ENCODE data around the gene MGAT4D. TPM values are rescaled to one million over a fixed set of nuclear protein-coding genes. Genes with fewer than 3 reads are reported as not detected.
"Not testable (repeated sequence)": the region's sequence is repeated elsewhere in the genome, so short reads cannot be mapped to it uniquely, and the experiment has no call there.

The MGAT4D gene
- polyA plus RNA-seq, 1 donor (not counting 4 experiments of a cell fraction or from before 2014, with no cell fraction given): not detected

DNA sequence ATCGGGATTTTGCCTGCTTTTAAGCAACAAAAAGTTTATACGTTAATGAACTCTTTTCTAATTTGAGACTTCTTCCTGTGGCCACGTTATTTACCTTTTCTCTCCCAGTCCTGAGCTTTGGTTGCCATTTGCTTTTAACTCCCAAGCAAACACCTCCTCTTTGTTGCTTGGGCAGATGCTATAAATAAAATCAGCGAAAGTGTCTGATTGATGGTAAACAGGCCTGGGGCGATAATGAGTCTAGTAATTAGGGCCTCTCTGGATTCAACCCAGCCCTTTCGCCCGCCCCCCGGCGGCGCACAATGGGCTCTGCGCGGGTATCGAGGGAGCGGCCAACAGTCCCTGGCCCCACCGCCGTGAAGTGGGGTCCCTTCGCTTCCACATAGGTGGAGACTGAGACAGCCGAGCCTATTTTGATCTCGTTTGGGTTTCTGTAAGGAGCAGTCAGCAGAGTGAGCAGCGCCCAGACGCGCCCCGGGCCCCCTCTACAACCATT, 71.4 kb downstream of the MGAT4D start:
- Histone ChIP-seq H3K4me3 (ENCODE audit: control insufficient read depth in 2 of 3, extremely low read depth in 1 of 3, insufficient read depth in 2 of 3, low read depth in 1 of 3, low read length in 3 of 3) (peak overlapping the region in 1 of 3 experiments; percentile 69), H3K9me3 (ENCODE audit: control insufficient read depth, low read depth, low read length) (no peaks in the 10 kb centered on the region), H3K4me1 (ENCODE audit: control insufficient read depth, extremely low read depth, insufficient read depth, low read length) (no peaks in the 10 kb centered on the region), H3K36me3 (ENCODE audit: control insufficient read depth in 2 of 2, extremely low read depth in 1 of 2, insufficient read depth in 2 of 2, low read length in 2 of 2) (no peaks in the 10 kb centered on the region), H3K9me1 (ENCODE audit: control insufficient read depth, extremely low read depth, insufficient read depth, low read length) (no peaks in the 10 kb centered on the region), H3K27me3 (ENCODE audit: control insufficient read depth, extremely low read depth, insufficient read depth, low read length) (peaks cover 18% of the 10 kb centered on the region), H4K20me1 (ENCODE audit: control insufficient read depth, extremely low read depth, insufficient read depth, low read length) (no peaks in the 10 kb centered on the region), H3K9ac (ENCODE audit: control insufficient read depth, extremely low read depth, insufficient read depth, low read length) (no peak overlapping the region), H3K27ac (ENCODE audit: control insufficient read depth, insufficient read depth, low read length) (no peak overlapping the region), H2AFZ (ENCODE audit: control insufficient read depth, low read length) (no peak overlapping the region), H3K4me2 (ENCODE audit: control insufficient read depth, extremely low read depth, insufficient read depth, low read depth, low read length) (peak overlapping the region; percentile 87), H3K79me2 (ENCODE audit: control insufficient read depth, insufficient read depth, low read length) (no peaks in the 10 kb centered on the region)
- no peak for DNase-seq (ENCODE audit: low read depth, low spot score)
- TF ChIP-seq, protein P1, sequence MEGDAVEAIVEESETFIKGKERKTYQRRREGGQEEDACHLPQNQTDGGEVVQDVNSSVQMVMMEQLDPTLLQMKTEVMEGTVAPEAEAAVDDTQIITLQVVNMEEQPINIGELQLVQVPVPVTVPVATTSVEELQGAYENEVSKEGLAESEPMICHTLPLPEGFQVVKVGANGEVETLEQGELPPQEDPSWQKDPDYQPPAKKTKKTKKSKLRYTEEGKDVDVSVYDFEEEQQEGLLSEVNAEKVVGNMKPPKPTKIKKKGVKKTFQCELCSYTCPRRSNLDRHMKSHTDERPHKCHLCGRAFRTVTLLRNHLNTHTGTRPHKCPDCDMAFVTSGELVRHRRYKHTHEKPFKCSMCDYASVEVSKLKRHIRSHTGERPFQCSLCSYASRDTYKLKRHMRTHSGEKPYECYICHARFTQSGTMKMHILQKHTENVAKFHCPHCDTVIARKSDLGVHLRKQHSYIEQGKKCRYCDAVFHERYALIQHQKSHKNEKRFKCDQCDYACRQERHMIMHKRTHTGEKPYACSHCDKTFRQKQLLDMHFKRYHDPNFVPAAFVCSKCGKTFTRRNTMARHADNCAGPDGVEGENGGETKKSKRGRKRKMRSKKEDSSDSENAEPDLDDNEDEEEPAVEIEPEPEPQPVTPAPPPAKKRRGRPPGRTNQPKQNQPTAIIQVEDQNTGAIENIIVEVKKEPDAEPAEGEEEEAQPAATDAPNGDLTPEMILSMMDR (optimal IDR thresholded peaks at IDR 0.05 in 1 of 3, IDR thresholded peaks at IDR 0.05 in 1 of 3, conservative IDR thresholded peaks at IDR 0.05 in 1 of 3; ENCODE audit: extremely low read depth in 1 of 3, insufficient read depth in 2 of 3, low read length in 3 of 3): no peak
- no peak for TF ChIP-seq EZH2 (IDR thresholded peaks at IDR 0.05; ENCODE audit: low read length)
- dilution Hi-C loops (cut with MboI; ENCODE audit: extremely low pct_ligation_motif_present, low sequenced_read_pairs): no loop called here
- no peak for FAIRE-seq

DNA sequence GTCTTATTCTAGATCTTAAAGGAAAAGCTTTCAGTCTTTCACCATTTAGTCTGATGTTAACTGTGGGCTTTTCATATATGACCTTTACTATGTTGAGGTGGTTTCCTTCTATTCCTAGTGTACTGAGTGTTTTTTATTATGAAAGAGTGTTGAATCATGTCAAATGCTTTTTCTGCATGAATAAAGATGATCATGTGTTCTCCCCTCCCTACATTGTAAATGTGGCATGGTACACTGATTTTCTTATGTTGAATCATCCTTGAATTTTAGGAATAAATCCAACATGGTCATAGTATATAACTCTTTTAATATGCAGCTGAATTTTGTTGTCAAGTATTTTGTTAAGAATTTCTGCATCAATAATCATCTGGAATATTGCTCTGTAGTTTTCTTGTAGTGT, 75.0 kb downstream of the MGAT4D start:
- Histone ChIP-seq H3K9me1 (ENCODE audit: control insufficient read depth, extremely low read depth, insufficient read depth, low read length) (no peaks in the 10 kb centered on the region), H3K79me2 (ENCODE audit: control insufficient read depth, insufficient read depth, low read length) (no peaks in the 10 kb centered on the region), H3K4me1 (ENCODE audit: control insufficient read depth, extremely low read depth, insufficient read depth, low read length) (no peaks in the 10 kb centered on the region), H2AFZ (ENCODE audit: control insufficient read depth, low read length) (no peak overlapping the region), H3K27me3 (ENCODE audit: control insufficient read depth, extremely low read depth, insufficient read depth, low read length) (peaks cover 18% of the 10 kb centered on the region), H4K20me1 (ENCODE audit: control insufficient read depth, extremely low read depth, insufficient read depth, low read length) (no peaks in the 10 kb centered on the region), H3K27ac (ENCODE audit: control insufficient read depth, insufficient read depth, low read length) (no peak overlapping the region), H3K4me3 (ENCODE audit: control insufficient read depth in 2 of 3, extremely low read depth in 1 of 3, insufficient read depth in 2 of 3, low read depth in 1 of 3, low read length in 3 of 3) (no peak overlapping the region), H3K36me3 (ENCODE audit: control insufficient read depth in 2 of 2, extremely low read depth in 1 of 2, insufficient read depth in 2 of 2, low read length in 2 of 2) (no peaks in the 10 kb centered on the region), H3K9me3 (ENCODE audit: control insufficient read depth, low read depth, low read length) (no peaks in the 10 kb centered on the region), H3K4me2 (ENCODE audit: control insufficient read depth, extremely low read depth, insufficient read depth, low read depth, low read length) (no peak overlapping the region), H3K9ac (ENCODE audit: control insufficient read depth, extremely low read depth, insufficient read depth, low read length) (no peak overlapping the region)
- TF ChIP-seq, protein P1 (optimal IDR thresholded peaks at IDR 0.05 in 1 of 3, IDR thresholded peaks at IDR 0.05 in 1 of 3, conservative IDR thresholded peaks at IDR 0.05 in 1 of 3; ENCODE audit: extremely low read depth in 1 of 3, insufficient read depth in 2 of 3, low read length in 3 of 3): no peak
- no peak for TF ChIP-seq EZH2 (IDR thresholded peaks at IDR 0.05; ENCODE audit: low read length)
- no peak for DNase-seq (ENCODE audit: low read depth, low spot score)
- dilution Hi-C loops (cut with MboI; ENCODE audit: extremely low pct_ligation_motif_present, low sequenced_read_pairs): no loop called here
- FAIRE-seq: no peak

DNA sequence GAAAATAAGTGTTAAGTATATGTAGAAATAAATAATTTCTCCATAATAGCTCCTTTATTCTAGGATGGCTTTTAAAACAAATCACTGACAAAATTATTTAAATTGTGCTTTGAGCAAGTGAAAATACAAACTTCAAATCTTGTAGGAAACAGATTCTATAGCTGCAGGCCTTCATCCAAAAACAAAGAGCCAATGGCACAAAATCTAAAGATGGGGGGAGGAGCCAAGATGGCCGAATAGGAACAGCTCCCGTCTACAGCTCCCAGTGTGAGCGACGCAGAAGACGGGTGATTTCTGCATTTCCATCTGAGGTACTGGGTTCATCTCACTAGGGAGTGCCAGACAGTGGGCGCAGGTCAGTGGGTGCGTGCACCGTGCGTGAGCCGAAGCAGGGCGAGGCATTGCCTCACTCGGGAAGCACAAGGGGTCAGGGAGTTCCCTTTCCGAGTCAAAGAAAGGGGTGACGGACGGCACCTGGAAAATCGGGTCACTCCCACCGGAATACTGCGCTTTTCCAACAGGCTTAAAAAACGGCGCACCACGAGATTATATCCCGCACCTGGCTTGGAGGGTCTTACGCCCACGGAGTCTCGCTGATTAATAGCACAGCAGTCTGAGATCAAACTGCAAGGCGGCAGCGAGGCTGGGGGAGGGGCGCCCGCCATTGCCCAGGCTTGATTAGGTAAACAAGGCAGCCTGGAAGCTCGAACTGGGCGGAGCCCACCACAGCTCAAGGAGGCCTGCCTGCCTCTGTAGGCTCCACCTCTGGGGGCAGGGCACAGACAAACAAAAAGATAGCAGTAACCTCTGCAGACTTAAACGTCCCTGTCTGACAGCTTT, 84.7 kb downstream of the MGAT4D start:
- H3K27me3 ChIP-seq (ENCODE audit: control insufficient read depth, extremely low read depth, insufficient read depth, low read length); H3K9ac ChIP-seq (ENCODE audit: control insufficient read depth, extremely low read depth, insufficient read depth, low read length); FAIRE-seq; H2AFZ ChIP-seq (ENCODE audit: control insufficient read depth, low read length); dilution Hi-C loops (cut with MboI; ENCODE audit: extremely low pct_ligation_motif_present, low sequenced_read_pairs); H3K4me3 ChIP-seq (ENCODE audit: control insufficient read depth in 2 of 3, extremely low read depth in 1 of 3, insufficient read depth in 2 of 3, low read depth in 1 of 3, low read length in 3 of 3); H3K9me1 ChIP-seq (ENCODE audit: control insufficient read depth, extremely low read depth, insufficient read depth, low read length); H3K79me2 ChIP-seq (ENCODE audit: control insufficient read depth, insufficient read depth, low read length); H4K20me1 ChIP-seq (ENCODE audit: control insufficient read depth, extremely low read depth, insufficient read depth, low read length); DNase-seq (ENCODE audit: low read depth, low spot score); H3K4me2 ChIP-seq (ENCODE audit: control insufficient read depth, extremely low read depth, insufficient read depth, low read depth, low read length); H3K36me3 ChIP-seq (ENCODE audit: control insufficient read depth in 2 of 2, extremely low read depth in 1 of 2, insufficient read depth in 2 of 2, low read length in 2 of 2); H3K9me3 ChIP-seq (ENCODE audit: control insufficient read depth, low read depth, low read length); H3K27ac ChIP-seq (ENCODE audit: control insufficient read depth, insufficient read depth, low read length); H3K4me1 ChIP-seq (ENCODE audit: control insufficient read depth, extremely low read depth, insufficient read depth, low read length): not testable (repeated sequence)

Measured in keratinocyte (primary cell).